Limb (tissue), 2 donors: ENCODE data around the gene ITGA5.

Experiments used
- DNase-seq, 2 donors: peaks; one replicate each; pipeline ENCODE4 v3.0.0-alpha.2; 2016; ENCODE audit errors: extremely low spot score in 2 of 2

Gene ITGA5

DNA sequence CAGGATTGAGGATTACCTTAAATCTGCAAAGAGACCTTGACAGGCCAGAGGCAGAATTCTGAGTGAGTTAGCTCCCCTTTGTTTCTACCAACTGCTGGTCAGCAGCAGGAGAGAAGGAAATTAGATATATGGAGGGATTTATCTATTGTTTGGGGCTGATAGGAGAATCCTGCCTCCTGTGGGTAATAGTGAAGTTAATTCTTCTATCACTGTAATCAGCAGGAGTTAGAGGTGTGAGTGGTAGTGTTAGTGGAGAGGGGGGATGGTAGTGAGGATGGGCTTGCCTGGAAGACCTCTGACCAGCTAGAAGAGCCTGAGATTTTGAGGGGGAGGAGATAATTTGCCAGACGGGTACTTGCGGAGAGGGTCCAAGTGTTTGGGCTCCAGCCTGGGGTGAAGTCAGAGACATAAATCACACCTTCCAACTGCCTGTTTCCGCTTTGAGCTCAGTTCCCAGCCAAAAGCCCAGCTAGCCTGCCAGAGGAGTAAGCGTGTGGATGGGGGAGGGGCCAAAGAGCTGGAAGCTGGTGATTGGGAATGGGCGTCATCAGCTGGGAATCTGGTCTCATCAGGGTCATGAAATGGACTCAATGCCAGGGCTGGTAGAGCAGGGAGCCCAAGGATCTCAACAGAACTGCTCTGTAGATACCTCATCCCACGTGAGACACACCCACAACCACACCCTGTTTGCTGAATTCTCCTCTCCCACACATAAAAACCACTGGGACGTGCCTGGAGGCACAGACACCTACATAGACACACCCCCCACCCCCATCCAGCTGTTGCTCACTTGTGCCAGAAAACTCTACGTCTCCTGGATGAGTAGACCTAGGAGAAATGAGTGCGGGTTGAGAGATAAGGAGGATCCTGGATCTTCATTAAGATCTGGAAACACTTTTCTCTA is 13.1 kb upstream of the ITGA5 start:
- peak in 1 of 2 donors; percentile 71 for DNase-seq

DNA sequence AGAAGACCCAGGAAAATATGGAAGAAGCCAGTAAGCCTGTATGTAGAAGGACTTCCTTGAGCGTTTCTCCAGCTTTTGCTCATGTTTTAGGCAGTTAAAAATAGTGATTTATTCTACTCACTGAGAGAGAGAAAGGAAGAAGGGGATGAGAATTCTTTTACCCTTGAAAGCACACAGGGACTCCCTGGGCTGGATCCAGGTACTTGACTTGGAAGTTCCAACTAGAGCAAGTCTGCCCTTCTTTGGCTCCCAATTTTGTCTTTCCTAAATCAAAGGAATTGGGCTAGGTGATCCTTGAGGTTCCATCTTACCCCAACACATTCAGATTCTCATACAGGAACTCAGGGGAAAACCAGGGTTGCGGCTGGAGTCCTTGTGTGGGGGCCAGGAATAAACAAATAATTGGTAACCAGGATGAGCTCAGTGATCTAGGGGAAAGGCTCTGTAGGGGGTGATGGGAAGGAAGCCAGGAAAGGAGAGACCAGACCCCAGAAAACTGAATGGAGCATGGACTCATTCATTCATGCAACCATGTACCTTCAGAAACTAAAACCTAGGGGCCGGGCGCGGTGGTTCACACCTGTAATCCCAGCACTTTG is 11.5 kb upstream of the ITGA5 start:
- DNase-seq = no peak

DNA sequence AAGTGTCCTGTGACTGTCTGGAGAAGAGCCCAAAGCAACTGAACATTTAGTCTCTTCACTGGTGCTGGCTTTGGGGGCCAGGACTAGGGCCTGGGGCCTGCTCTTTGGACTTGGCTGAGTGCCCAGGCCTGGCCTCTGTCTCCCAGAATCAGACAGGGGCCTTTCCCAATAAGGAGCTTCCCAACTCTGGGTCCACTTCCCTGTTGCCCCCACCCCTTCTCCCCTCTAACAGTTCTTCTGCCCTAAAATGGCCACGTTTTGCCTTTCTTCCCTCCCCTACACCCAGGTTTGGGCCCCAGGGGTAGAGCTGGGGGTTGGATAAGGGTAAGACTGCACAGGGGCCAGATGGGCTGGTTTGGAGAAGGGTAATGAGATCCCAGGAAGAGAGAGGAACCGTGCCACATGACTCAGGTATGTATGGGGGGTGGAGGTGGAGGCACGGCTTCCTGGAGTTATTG is 10.0 kb upstream of the ITGA5 start:
- no peak for DNase-seq

DNA sequence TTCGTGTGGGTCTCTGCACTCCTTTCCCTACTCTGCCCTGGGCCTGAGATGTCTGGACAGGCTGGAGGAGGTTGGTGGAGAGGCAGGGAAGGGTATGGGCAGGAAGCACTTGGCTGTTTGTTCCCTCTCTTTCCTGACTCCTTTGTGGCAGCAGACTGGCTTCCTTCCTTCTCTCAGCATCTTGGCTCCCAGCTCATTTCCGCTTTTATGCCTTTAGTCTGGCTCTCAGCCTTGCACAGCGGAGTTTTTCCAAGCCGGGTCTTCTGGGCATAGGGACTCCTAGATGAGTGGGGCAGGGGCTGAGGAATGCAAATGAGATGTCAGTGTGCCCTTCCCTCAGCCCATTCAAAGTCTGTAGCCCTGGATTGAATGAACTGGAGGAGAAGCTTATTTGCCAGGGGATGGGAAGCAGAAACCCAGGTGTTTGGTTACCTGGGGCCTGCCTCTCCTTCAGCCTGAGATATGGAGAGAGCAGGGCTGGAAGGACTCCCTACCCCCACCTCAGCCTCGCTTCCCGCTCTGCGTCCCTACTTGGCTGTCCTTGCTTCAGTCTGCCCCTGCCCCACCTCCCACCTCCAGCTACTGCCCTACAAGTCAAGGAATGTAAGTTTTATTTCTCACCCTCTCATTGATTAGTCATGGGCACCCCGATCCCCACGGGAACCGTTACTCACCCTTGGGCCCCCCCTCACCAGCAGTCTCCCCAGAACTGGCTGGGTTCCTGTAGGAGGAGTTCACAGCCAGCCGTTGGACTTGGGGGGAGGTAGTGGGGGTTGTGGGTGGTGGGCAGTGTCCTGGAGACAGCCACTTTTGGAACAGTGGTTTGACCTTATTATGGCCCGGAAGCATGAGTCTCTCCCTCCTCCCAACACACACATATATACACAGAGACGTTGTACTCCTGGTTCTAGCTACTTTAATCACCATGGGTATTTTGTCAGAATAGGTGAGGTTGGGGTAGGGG is 9.3 kb upstream of the ITGA5 start:
- DNase-seq = no peak

DNA sequence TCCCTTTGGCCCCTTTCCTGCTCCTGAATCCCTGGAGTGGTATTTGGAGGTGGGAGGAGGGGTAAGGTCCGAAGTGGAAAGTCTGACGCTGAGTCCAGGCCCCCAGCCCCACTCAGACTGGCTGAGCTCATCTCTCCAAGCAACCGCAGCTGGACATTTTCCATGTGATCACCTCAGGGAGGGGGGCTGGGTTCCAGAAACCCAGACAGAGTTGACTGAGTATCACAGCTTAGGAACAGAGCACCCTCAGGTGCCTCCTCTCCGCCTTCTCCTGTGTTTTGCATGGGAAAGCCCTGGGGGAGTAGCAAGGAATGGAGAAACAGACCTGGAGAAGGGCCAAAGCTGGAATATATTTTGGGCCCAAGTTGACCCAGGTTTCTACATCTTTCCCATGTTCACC is 8.0 kb upstream of the ITGA5 start:
- no peak for DNase-seq

DNA sequence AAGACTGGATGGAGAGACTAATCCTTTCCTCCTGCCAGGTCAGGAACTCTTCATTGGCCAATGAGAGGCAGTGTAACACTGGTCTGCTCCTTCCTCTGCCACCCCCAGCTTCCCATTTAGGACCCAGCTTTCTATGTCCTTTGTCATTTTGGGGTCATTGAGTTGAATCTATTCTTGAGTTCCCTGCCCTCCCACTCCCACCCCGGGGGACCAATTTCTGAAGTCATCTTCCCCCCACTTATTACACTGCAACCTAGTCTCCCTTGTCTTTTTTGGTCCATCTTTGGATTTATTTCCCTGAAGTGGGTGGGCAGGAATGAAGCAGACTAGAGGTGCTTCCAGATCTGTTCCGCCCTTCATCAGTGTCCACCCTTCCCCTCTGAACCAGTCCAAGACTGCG is 7.6 kb upstream of the ITGA5 start:
- DNase-seq = no peak

DNA sequence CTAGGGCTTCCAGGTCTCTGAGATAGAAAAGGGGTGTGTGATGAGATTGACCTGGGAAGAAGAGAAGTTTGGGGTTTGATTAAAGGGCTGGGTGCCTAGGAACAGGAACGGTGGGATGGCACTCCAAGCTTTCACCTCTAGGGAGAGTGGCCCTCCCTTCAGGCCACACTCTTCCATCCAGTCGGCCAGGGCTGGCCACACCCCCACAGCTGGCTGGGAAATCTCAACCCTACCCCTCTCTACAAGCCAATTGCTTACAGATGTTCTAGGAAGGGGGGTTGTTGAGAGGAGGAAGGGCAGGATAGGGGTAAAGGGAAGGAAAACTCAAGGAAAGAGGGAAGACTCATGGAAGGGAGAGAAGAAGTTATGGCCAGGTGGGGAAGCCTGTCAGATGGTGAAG is 6.6 kb upstream of the ITGA5 start:
- DNase-seq = peak in 1 of 2 donors; percentile 60

DNA sequence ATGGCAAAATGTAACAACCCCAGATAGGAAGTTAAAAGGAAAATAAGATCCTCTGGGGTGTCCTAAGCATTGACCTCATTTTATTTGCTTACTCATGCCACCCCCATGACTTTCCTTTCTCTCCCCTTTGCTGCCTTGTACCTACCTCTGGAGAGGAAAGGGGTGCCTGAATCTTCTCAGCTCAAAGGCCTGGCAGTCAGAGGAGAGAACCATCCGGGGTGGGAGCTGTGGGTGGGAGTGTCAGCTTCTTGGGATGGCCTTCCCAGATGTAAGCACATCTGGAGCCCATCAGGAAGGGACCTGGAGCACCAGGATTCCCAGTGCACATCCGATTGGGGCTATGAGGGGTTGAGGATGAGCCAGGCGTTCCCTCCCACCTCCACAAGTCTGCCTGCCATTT is 5.2 kb upstream of the ITGA5 start:
- no peak for DNase-seq

DNA sequence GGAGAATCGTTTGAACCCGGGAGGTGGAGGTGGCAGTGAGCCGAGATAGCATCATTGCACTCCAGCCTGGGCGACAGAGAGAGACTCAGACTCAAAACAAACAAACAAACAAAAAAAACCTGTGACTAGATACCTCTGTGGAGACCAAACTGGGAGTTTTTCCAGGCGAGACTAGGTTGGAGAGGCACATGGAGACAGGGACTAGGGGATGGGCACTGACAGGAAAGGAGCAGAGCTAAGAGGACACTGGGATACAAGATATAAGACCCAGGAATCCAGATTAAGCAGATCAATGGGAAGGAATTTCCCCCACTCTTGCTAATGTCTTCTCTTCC is 4.7 kb upstream of the ITGA5 start:
- DNase-seq = no peak

DNA sequence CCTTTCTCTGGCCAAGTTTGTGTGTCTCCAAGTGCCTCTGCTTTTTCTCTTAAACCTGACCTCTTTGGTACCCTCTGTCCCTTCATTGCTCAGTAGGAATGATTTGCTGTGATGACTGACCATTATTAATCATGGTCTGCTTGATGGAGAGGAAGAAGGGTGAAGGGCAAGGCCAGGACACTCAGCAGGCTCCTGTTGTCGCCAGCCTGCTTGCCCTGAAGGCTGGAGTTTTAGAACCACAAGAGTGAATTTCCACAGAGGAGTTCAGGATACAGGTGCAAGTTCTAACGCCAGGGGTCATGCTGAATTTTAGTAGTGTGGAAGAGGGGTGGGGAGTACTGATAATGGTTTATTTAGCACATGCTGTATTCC is 2.8 kb upstream of the ITGA5 start:
- DNase-seq = no peak

DNA sequence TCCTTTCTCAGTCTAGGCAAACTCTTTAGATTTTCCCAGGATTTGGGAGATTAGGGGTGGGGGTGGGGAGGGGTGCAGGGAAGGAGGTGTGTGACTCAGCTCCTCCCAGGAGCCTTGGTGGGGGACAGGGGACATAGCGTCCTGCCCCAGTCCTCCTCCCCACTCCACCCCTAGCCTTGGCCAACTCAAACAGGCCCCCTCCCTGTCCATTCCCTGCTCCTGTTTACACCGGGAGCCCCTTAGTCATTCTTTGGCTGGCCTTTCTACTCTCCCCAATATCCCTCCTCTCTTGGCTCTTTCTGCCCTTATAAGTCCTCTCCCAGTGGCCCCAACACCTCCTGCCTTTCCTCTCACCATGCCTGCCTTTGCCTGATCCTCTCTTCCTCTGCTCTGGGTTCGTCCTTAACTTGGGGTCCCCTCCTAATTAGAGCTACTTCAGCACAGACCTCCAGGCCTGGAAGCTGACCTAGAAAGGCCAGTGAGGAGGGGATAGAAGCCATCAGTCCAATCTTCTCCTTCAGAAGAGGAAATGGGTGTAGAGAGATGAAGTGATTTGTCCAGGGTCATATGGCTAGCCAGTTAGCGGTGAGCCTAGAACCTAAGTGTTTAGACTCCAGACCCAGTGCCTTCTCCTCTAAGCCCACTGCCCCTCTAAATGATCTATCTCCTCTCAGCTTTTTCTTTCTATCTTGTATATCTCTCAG is 2.3 kb upstream of the ITGA5 start:
- DNase-seq = no peak

DNA sequence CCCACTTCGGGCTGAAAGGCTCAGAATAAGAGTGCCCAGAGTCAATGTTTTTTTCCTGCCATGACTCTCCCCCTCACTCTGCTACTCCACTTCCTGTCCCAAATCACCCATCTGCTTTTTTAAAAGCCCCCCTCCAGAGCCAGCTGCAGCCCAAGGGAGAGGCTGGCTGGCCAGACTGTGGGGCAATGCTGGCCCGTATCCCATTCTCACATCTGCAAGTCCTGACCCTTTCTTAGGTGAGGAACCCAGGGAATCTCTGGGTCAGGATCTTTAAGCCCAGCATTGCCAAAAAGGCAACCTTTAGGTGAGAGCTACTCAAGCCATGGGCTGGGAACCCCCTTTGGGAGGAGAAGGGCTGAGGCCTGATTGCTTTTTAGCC is 1.7 kb upstream of the ITGA5 start:
- DNase-seq = no peak

DNA sequence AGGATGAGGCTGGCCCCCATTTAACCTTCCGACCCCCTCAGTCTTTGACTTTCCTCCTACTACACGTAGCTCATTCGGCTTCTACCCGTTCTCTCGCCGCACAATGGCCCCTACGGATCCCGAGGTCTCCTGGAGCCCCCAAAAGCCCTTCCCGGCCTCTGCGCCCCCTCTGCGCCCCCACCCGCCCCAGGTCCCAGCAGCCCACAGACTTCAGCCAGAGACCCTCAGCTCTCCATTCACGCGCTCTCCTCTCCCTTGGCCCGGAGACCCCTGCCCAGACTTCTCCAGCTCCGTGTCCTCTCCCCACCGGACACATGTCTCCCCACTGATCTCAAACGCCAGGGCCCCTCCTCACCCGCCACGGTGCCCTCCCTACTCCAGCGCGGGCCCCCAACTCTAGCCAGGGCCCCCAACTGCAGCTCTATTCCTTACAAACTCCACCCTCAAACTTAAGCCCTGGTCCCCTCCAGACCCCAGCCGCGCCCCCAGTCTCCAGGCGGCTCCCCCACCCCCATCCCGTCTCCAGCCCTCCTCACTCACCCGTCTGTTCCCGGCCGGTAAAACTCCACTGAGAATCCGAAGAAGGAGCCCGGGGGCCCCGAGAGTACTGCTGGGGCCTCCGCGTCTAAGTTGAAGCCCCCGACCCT is 502 bp downstream of the ITGA5 start:
- DNase-seq = no peak

DNA sequence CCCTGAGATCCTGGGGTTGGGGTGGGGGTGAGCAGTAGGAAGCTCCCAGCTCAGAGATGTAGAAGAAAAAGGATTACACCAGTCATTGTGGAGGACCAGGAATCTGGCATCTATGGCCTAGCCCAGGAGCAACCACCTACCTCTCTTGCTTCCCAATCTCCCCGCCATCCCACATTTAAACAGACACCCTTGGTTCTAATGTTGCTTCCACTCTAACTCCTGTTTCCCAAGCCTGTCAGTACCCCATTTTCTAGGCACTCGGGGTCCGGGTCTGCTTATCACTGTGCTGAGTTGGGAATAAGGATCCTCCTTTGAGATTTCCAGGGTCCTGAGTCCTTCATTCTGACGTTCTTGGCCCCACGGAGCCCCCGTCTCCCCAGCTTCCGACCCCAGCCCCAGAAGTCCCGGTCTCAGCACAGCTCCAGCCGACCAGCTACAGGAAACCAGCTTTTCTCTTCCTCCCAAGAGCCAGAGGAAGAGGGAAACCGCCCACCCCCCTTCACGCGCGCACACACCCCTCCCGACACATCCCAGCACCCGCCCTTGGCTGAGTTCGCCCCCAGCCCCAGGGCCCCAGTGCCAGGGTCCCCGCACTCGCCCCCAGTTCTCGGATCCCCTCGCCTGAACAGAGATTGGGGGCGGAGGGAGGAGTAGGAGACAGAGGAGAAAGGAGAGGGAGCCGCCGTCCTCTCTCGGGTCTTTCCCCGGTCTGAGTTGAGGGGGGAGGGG is 1.2 kb downstream of the ITGA5 start:
- peak in 1 of 2 donors; percentile 72 for DNase-seq

DNA sequence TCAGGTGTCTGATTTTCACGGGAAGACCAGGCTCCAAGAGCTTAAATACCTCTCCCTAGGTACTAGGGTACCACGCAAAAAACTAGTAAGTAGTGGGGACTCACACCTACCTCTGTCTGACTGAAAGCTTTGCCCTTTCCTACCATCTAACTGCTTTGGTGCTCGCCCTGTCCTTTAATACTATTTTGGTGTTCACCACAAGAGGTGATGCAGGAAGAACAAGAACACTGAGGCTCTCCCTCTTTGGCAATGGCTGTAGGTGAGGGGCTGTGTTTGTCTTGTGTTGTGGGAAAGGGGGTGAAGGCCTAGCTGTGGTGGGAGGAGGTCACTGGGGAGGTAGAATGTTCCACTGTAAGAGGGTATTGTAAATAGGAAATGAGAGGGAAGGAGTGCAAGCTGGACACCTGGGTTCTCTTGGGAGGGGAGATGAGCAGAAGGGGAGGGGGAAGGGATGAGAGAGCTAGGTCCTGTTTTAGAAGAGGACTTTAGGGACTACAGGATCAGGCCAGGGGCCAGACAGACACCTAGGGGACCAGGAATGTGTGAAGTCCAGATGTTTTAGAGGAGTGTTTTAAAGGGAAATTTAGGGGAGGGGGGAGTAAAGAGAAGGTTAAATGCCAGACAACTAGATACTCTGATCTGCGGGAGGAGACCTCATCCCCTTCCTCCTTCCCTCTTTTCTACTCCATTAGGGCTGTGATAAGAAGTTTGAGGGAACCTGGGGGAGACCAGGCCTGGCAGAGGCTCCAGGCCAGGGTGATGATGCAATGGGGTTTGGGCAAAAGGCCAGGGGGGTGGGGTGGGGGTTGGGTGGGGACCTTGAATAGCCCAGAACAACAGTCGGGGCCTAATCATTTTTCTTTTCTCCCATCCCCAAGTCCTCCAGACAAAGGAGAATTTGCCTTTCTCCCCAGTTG is 2.1 kb downstream of the ITGA5 start:
- no peak for DNase-seq

DNA sequence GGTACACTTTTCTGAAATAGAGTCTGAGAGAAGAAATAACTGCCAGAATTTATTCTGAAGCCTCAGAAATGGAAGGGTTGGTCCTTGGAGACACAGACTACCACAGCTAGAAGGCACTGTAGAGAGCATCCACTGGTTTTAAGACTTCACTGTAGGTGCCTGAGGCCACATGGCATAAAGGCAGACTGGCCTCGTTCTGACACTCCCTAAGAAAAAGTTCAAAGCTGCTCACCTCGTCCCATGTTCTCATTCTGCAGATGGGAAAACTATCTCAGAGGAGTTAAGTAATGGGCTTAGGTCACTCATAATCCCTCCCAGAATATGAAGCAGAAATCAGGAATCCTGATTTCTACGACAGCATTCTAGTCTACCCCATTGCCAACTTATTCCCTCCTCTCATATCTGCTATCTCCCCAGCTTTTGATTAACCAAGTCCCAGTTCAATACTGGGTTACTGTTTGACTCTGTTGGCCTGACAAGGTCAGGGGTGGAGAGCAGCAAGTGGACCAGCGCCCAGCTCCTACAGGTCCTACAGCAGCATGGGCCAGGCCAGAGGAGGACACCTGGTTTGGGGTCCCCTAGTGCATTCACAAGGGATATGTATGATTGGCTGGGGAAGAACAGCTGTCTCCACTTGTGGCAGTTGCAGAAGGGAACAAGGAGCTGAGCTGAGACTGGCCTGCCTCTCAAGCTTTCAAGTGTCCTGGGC is 3.7 kb downstream of the ITGA5 start:
- no peak for DNase-seq

DNA sequence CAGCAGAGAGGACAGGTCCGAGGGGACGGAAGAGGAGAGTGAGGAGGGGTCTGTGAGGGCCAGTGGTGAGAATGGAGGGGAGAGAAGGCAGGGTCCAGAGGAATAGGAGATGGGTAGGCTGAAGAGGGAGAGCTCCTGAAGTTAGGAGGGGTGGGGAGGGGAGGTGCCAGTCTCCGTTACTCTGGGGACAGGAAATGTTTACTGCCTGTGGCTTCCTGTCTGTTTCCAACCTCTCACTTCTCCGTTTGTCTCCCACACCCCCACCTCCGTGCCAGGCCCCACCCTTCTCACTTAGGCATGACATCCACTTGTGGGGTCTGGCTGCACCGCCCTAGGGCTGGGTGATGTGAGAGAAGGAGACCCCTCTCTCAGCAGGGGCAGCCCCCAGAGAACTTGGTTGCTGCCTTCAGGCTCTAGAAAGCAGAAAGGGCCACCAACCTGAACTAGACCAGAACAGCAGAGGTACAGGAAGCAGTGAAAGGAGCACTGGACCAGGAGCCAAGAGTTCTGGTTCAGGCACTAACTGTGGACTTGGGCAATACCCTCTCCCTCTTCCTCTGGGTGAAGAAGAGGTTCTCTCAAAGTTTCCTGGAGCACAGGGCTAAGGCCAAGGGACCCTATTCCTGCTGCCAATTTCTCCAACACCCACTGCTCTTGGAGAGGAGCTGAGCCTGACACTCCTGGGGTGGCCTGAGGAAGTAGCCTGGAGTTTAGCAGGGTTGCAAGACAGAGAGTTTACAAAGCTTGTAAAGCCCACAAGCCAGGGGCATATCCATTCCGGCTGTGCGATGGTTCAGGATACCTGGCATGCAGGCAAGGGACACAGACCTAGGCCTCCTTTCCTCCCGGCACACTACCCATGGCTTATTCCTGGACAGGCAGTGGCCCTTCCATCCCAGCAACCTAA is 5.5 kb downstream of the ITGA5 start:
- DNase-seq = no peak

DNA sequence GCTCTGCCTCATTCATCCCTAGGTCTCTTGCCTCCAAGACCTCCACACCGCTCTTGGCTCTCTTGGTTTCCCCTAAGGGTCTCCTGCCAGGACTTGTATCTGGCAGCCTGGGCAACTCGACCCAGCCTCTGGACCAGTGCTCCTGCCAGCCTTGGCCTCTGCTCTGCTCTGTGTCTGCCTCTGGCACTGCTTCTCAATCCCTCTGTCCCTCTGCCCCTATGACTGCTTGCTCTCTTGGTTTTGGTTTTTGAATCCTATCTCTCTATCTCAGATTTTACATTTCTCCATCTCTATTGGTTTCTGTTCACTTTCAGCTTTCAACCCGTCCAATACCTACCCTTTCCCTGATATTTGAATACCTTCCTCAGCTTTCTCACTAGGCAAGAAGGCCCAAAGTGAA is 6.3 kb downstream of the ITGA5 start:
- no peak for DNase-seq
